GM12801 (cell line): ENCODE results near the gene HTR3A.

ENCODE experiments used
- CTCF ChIP-seq: IDR thresholded peaks from one replicate; pipeline ENCODE4 v1.5.1; 2011; ENCODE audit warnings: control low read depth; ENCODE audit not compliant: insufficient read length; ENCODE audit errors: extremely low read depth

HTR3A gene

GRCh38 chr11:113942256-113942655 lies 32.7 kb upstream of the HTR3A start:
- no peak for TF ChIP-seq CTCF

DNA sequence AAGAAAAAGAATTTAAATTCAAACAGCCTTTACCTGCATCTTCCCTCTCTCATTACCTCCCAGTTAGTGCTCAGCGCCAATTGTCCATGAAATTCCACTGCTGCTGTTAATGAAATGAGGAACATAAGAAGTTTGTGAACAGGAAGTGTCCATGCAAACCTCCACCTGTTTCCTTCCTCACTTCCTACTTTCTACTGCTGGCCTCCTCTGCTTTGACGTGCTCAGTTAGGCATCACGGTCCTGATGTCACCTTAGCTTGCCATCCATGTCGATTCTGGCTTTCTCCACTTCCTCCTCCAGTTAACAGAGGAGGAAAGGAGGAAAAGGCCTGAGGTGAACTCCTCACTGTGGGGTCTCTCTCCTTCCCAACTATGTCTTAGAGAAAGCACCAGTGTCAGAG lies 26.9 kb upstream of the HTR3A start:
- no peak for TF ChIP-seq CTCF

DNA sequence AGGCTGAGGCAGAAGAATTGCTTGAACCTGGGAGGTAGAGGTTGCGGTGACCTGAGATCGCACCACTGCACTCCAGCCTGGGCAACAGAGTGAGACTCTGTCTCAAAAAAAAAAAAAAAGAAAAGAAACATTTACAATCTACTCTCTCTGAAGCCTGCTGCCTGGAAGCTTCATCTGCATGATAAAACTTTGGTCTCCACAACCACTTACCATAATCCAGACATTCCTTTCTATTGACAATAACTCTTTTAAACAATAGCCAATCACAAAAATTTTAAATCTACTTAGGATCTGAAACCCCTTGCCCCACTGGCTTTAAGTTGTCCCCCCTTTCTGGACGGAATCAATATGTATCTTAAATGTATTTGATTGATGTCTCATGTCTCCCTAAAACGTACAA lies 25.0 kb upstream of the HTR3A start:
- no peak for TF ChIP-seq CTCF

DNA sequence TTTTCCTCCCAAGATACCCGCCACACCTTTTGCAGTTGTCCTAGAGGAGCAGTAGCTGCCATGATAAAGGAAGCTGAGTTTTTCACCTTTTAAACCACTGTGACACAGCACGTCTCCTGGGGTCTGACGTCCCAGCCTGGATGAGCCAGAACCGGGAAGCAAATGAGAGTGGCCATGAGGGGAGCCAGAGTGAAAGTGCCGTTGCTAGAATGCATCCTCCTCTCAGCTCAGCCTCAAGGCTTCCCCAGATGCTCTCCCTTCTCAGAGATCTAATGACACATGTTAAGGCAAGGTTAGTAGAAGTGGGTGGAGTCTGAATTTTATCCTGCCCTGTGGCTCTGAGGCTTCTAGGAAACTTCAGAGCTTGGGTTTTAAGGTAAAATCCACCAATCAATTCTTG lies 23.4 kb upstream of the HTR3A start:
- no peak for TF ChIP-seq CTCF

GRCh38 chr11:113952070-113952469 lies 22.8 kb upstream of the HTR3A start:
- TF ChIP-seq CTCF, result no peak

GRCh38 chr11:113952588-113952987 lies 22.3 kb upstream of the HTR3A start:
- TF ChIP-seq CTCF, result no peak

- no peak for TF ChIP-seq CTCF
Measured at GRCh38 chr11:113954235-113954634, 20.7 kb upstream of the HTR3A start.

- TF ChIP-seq CTCF, result no peak
Measured at GRCh38 chr11:113956986-113957385, 17.9 kb upstream of the HTR3A start.
